Neural cell (in vitro differentiated cells): ENCODE measurements around the gene PUM2. TPM values are rescaled to one million over a fixed set of nuclear protein-coding genes. Genes with fewer than 3 reads are reported as not detected.

Experiments used
- H2AFZ ChIP-seq: fragments of 200-600, 300-800 bp; sonication (generic), shearing (Covaris generic); 2 replicates; pipeline ENCODE4 v1.6.0; 2014; ENCODE audit warnings: low read depth, mild to moderate bottlenecking, antibody characterized with exemption, low read length, moderate library complexity
- H3F3A ChIP-seq: fragments of 200-600 bp; shearing (Covaris generic); 2 replicates; pipeline ENCODE4 v1.6.1; 2016; ENCODE audit warnings: mild to moderate bottlenecking, moderate library complexity, mixed read lengths, antibody characterized with exemption, low read length; ENCODE audit not compliant: insufficient read depth, poor library complexity, severe bottlenecking
- H3K27ac ChIP-seq: fragments of 200-600, 300-800 bp; sonication (generic), shearing (Covaris generic); 2 replicates; pipeline ENCODE4 v1.5.1; 2014; ENCODE audit warnings: mild to moderate bottlenecking, low read length, moderate library complexity
- H3K27me3 ChIP-seq: fragments of 300-800, 200-600 bp; sonication (generic), shearing (Covaris generic); 2 replicates; pipeline ENCODE4 v1.6.0; 2014; ENCODE audit warnings: mild to moderate bottlenecking, low read depth, low read length, moderate library complexity; ENCODE audit not compliant: insufficient read depth
- H3K36me3 ChIP-seq: fragments of 300-800, 200-600 bp; sonication (generic), shearing (Covaris generic); 2 replicates; pipeline ENCODE4 v1.5.1; 2014; ENCODE audit warnings: mild to moderate bottlenecking, antibody characterized with exemption, low read length, moderate library complexity; ENCODE audit not compliant: insufficient read depth
- H3K4me2 ChIP-seq: fragments of 300-800, 200-600 bp; sonication (generic), shearing (Covaris generic); 2 replicates; pipeline ENCODE4 v1.6.0; 2014; ENCODE audit warnings: mild to moderate bottlenecking, low read length
- H3K4me3 ChIP-seq: fragments of 300-800, 200-600 bp; sonication (generic), shearing (Covaris generic); 2 replicates; pipeline ENCODE4 v1.5.1; 2014; ENCODE audit warnings: mild to moderate bottlenecking, low read length, moderate library complexity
- H3K79me2 ChIP-seq: fragments of 200-600 bp; shearing (Covaris generic); replicated peaks from 2 replicates; pipeline ENCODE4 v1.6.0; 2014; ENCODE audit warnings: mild to moderate bottlenecking, low read length, moderate library complexity; ENCODE audit not compliant: insufficient read depth
- H3K9ac ChIP-seq: fragments of 300-800, 200-600 bp; sonication (generic), shearing (Covaris generic); 2 replicates; pipeline ENCODE4 v1.6.1; 2016; ENCODE audit warnings: mild to moderate bottlenecking, low read length, mixed read lengths
- H3K9me2 ChIP-seq: fragments of 200-600 bp; shearing (Covaris generic); 2 replicates; pipeline ENCODE4 v1.6.1; 2016; ENCODE audit warnings: mild to moderate bottlenecking, low read length, mixed read lengths; ENCODE audit not compliant: insufficient read depth
- H3K9me3 ChIP-seq: fragments of 200-600, 300-800 bp; sonication (generic), shearing (Covaris generic); 2 replicates; pipeline ENCODE4 v1.6.1; 2016; ENCODE audit warnings: mild to moderate bottlenecking, mixed run types, low read length, moderate library complexity, mixed read lengths
- H4K20me1 ChIP-seq: fragments of 200-600 bp; shearing (Covaris generic); 2 replicates; pipeline ENCODE4 v1.6.1; 2016; ENCODE audit warnings: mild to moderate bottlenecking, mixed run types; ENCODE audit not compliant: insufficient read depth
- EP300 ChIP-seq: fragments of 450-650 bp; conservative IDR thresholded peaks from 2 replicates; pipeline ENCODE4 v1.6.1; 2014; ENCODE audit warnings: antibody characterized with exemption, mild to moderate bottlenecking, moderate library complexity; ENCODE audit not compliant: poor library complexity, severe bottlenecking
- EZH2 ChIP-seq: fragments of 200-600, 300-800 bp; shearing (Covaris generic), sonication (generic); IDR thresholded peaks from 2 replicates; pipeline ENCODE4 v1.6.1; 2014; ENCODE audit warnings: antibody characterized with exemption, low read length, borderline replicate concordance, mild to moderate bottlenecking; ENCODE audit not compliant: insufficient read depth, poor library complexity, severe bottlenecking
- MXI1 ChIP-seq: fragments of 450-650 bp; conservative IDR thresholded peaks from 2 replicates; pipeline ENCODE4 v1.6.1; 2014; ENCODE audit warnings: antibody characterized with exemption, mild to moderate bottlenecking; ENCODE audit not compliant: poor library complexity, severe bottlenecking
- POLR2AphosphoS5 ChIP-seq: IDR thresholded peaks from 2 replicates; pipeline ENCODE4 v1.6.1; 2012
- RAD21 ChIP-seq: fragments of 450-650 bp; conservative IDR thresholded peaks from 2 replicates; pipeline ENCODE4 v1.6.1; 2014; ENCODE audit warnings: antibody characterized with exemption, mild to moderate bottlenecking, moderate library complexity
- SMC3 ChIP-seq: fragments of 450-650 bp; conservative IDR thresholded peaks from 2 replicates; pipeline ENCODE4 v1.6.1; 2014; ENCODE audit warnings: antibody characterized with exemption, mild to moderate bottlenecking, moderate library complexity; ENCODE audit not compliant: poor library complexity
- TAF1 ChIP-seq: IDR thresholded peaks from 2 replicates; pipeline ENCODE4 v1.6.1; 2012; ENCODE audit warnings: low read depth
- polyA plus RNA-seq: library from polyadenylated mRNA; depleted of rRNA; stranded (reverse); fragments of >200 nt; gene quantifications from 2 replicates; pipeline ENCODE4 v1.2.3, GENCODE V29; 2014
- TF ChIP-seq, protein P1 (sequence below): fragments of 450-650 bp; IDR thresholded peaks from 2 replicates; pipeline ENCODE4 v1.5.1; 2014; ENCODE audit warnings: antibody characterized with exemption, mild to moderate bottlenecking, moderate library complexity; ENCODE audit not compliant: poor library complexity, severe bottlenecking
- TF ChIP-seq, protein P2 (sequence below): IDR thresholded peaks from 2 replicates; pipeline ENCODE4 v1.6.1; 2012; ENCODE audit warnings: borderline replicate concordance

PUM2 gene
- polyA plus RNA-seq, 1 donor from 2014 or later = 37.0 TPM

DNA sequence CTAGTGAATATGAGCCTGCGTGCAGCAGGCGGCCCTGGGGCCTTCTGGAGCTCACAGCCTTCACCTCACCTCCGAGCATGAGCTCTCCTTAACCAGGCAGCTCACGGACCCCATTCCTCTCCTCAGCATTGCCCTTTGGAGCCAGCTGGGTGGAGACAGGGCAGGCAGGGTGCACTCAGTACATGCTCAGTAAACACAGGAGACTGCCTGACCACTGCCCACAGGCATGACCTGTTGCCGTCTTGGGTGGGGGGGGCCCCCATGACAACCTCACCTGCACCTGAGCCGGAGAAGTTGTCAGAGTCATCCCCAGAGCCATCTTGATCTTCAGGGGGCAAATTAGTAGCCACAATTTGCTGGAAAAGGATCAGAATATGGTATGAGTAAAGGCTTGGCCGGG is 145.6 kb downstream of the PUM2 start:
- no peak overlapping the region for H2AFZ ChIP-seq
- H4K20me1 ChIP-seq = no peaks in the 10 kb centered on the region
- H3K9me3 ChIP-seq = no peaks in the 10 kb centered on the region
- no peaks in the 10 kb centered on the region for H3K9me2 ChIP-seq
- H3K27ac ChIP-seq = no peak overlapping the region
- no peaks in the 10 kb centered on the region for H3K27me3 ChIP-seq
- no peak for TF ChIP-seq EP300
- TF ChIP-seq TAF1 = no peak
- TF ChIP-seq RAD21 = no peak
- TF ChIP-seq, protein P1, sequence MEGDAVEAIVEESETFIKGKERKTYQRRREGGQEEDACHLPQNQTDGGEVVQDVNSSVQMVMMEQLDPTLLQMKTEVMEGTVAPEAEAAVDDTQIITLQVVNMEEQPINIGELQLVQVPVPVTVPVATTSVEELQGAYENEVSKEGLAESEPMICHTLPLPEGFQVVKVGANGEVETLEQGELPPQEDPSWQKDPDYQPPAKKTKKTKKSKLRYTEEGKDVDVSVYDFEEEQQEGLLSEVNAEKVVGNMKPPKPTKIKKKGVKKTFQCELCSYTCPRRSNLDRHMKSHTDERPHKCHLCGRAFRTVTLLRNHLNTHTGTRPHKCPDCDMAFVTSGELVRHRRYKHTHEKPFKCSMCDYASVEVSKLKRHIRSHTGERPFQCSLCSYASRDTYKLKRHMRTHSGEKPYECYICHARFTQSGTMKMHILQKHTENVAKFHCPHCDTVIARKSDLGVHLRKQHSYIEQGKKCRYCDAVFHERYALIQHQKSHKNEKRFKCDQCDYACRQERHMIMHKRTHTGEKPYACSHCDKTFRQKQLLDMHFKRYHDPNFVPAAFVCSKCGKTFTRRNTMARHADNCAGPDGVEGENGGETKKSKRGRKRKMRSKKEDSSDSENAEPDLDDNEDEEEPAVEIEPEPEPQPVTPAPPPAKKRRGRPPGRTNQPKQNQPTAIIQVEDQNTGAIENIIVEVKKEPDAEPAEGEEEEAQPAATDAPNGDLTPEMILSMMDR = no peak
- TF ChIP-seq SMC3 = no peak
- TF ChIP-seq, protein P2, sequence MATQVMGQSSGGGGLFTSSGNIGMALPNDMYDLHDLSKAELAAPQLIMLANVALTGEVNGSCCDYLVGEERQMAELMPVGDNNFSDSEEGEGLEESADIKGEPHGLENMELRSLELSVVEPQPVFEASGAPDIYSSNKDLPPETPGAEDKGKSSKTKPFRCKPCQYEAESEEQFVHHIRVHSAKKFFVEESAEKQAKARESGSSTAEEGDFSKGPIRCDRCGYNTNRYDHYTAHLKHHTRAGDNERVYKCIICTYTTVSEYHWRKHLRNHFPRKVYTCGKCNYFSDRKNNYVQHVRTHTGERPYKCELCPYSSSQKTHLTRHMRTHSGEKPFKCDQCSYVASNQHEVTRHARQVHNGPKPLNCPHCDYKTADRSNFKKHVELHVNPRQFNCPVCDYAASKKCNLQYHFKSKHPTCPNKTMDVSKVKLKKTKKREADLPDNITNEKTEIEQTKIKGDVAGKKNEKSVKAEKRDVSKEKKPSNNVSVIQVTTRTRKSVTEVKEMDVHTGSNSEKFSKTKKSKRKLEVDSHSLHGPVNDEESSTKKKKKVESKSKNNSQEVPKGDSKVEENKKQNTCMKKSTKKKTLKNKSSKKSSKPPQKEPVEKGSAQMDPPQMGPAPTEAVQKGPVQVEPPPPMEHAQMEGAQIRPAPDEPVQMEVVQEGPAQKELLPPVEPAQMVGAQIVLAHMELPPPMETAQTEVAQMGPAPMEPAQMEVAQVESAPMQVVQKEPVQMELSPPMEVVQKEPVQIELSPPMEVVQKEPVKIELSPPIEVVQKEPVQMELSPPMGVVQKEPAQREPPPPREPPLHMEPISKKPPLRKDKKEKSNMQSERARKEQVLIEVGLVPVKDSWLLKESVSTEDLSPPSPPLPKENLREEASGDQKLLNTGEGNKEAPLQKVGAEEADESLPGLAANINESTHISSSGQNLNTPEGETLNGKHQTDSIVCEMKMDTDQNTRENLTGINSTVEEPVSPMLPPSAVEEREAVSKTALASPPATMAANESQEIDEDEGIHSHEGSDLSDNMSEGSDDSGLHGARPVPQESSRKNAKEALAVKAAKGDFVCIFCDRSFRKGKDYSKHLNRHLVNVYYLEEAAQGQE = no peak
- TF ChIP-seq EZH2 = no peak
- no peak for TF ChIP-seq MXI1
- TF ChIP-seq POLR2AphosphoS5 = no peak
- H3K79me2 ChIP-seq = no peaks in the 10 kb centered on the region
- H3K4me2 ChIP-seq = no peak overlapping the region
- H3F3A ChIP-seq = no peaks in the 10 kb centered on the region
- no peaks in the 10 kb centered on the region for H3K36me3 ChIP-seq
- no peak overlapping the region for H3K9ac ChIP-seq
- H3K4me3 ChIP-seq = no peak overlapping the region

DNA sequence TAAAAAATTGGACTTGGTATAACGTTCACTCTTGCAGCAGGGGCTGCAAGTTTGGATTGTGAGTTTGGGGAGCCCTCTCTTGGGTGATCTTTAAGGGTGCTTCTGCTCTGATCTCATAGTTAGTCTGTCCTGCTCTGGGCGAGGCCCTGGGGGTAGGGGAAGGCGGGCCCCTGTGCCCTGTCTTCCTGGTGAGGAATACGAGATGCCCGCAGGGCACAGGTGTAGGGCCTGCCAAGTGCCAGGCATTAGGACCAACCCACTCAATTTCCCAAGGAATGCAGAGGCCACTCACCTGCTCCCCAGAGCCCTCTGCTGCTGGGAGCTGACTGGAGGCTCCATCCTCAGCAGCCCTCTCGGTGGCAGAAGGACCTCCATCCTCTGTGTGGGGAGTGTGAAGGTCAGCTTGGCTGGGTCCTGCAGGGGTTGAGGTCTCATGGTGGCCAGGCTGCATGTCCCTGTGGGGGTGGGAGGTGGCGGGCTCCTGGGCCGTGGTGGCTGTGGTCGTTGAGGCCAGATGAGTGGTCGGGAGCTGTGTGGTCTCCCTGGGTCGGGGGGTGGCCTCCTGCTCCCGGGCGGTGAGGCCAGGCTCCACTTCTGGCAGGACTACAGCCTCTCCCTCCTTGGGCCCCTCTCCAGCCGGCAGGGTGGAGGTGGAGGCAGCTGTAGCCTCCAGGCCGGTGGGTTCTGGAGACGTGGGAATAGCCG is 147.0 kb downstream of the PUM2 start:
- Histone ChIP-seq H3F3A (no peaks in the 10 kb centered on the region), H3K36me3 (no peaks in the 10 kb centered on the region), H3K4me2 (no peak overlapping the region), H3K79me2 (no peaks in the 10 kb centered on the region), H3K27me3 (no peaks in the 10 kb centered on the region), H3K4me3 (no peak overlapping the region), H3K9ac (no peak overlapping the region), H3K27ac (no peak overlapping the region), H3K9me2 (no peaks in the 10 kb centered on the region), H3K9me3 (no peaks in the 10 kb centered on the region), H4K20me1 (no peaks in the 10 kb centered on the region), H2AFZ (no peak overlapping the region)
- TF ChIP-seq POLR2AphosphoS5 (no peak), EZH2 (no peak), EP300 (no peak), MXI1 (no peak)
- TF ChIP-seq, protein P1 = no peak
- TF ChIP-seq, protein P2 = no peak
